Activated CD4-positive, CD25-positive, alpha-beta regulatory T cell (primary cell): Measurements from ENCODE around the gene CRB2.

Source experiments
- DNase-seq, 4 experiments: peaks; one replicate each; lab custom pipeline; 2025; lab: John Stamatoyannopoulos, UW

Gene CRB2

GRCh38 chr9:123421801-123422455, 65.9 kb downstream of the CRB2 start:
- no peak for DNase-seq

GRCh38 chr9:123422635-123423310, 66.8 kb downstream of the CRB2 start:
- no peak for DNase-seq

GRCh38 chr9:123423311-123423640, 67.3 kb downstream of the CRB2 start:
- no peak for DNase-seq

DNA sequence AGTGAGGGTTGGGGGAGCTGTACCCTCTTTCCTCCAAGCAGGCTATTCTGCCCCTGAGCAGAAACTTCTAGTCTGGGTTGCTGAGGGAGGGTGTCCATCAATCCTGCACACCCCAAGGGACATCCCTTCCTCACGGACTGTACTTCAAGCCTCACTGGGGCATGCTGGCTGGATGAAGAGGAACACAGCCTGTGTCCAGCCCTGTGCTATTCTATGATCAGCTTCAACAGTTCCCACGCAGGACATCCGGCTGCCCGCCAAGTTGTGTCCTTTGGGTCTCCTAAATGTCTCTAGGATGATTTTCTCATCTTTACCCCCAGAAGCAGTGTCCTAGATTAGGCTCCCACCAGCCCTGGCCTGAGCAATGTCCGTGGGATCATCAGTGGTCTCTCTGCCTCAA, 68.1 kb downstream of the CRB2 start:
- no peak for DNase-seq

- DNase-seq: no peak
Measured at GRCh38 chr9:123424552-123425225, 68.7 kb downstream of the CRB2 start.

GRCh38 chr9:123425261-123425821, 69.3 kb downstream of the CRB2 start:
- no peak for DNase-seq

GRCh38 chr9:123425836-123426365, 69.9 kb downstream of the CRB2 start:
- DNase-seq: no peak

GRCh38 chr9:123426406-123426805, 70.4 kb downstream of the CRB2 start:
- no peak for DNase-seq
